NT2/D1 (cell line): Measurements from ENCODE around the gene NUDT19.
"Not testable (repeated sequence)": the region's sequence is repeated elsewhere in the genome, so short reads cannot be mapped to it uniquely, and the experiment has no call there.

ENCODE experiments used
- DNase-seq: peaks from one replicate; pipeline ENCODE4 v3.0.0-alpha.2; 2011; ENCODE audit warnings: low read depth, low spot score
- H3K27me3 ChIP-seq: 2 replicates; pipeline ENCODE4 v1.6.0; 2011; ENCODE audit warnings: mild to moderate bottlenecking; ENCODE audit not compliant: insufficient read length, insufficient read depth
- H3K36me3 ChIP-seq: 2 replicates; pipeline ENCODE4 v1.6.1; 2011; ENCODE audit warnings: mild to moderate bottlenecking, low read length, mixed read lengths; ENCODE audit not compliant: insufficient read depth, insufficient read length
- H3K4me1 ChIP-seq: 2 replicates; pipeline ENCODE4 v1.5.1; 2011; ENCODE audit not compliant: insufficient read depth, insufficient read length
- H3K4me3 ChIP-seq: 2 replicates; pipeline ENCODE4 v1.5.1; 2011; ENCODE audit warnings: low read depth; ENCODE audit not compliant: insufficient read length
- H3K9ac ChIP-seq: 2 replicates; pipeline ENCODE4 v1.6.0; 2011; ENCODE audit warnings: low read depth; ENCODE audit not compliant: insufficient read length
- H3K9me3 ChIP-seq: 2 replicates; pipeline ENCODE4 v1.5.1; 2011; ENCODE audit warnings: mild to moderate bottlenecking, low read length; ENCODE audit not compliant: insufficient read depth
- SUZ12 ChIP-seq: IDR thresholded peaks from 2 replicates; pipeline ENCODE4 v1.6.1; 2011; ENCODE audit not compliant: insufficient read length, insufficient read depth; ENCODE audit errors: extremely low read depth
- YY1 ChIP-seq: IDR thresholded peaks from 2 replicates; pipeline ENCODE4 v1.6.1; 2011; ENCODE audit not compliant: insufficient read length, insufficient read depth
- ZNF274 ChIP-seq: IDR thresholded peaks from 2 replicates; pipeline ENCODE4 v1.6.1; 2011; ENCODE audit warnings: mild to moderate bottlenecking, low read depth, low read length

Gene NUDT19

DNA sequence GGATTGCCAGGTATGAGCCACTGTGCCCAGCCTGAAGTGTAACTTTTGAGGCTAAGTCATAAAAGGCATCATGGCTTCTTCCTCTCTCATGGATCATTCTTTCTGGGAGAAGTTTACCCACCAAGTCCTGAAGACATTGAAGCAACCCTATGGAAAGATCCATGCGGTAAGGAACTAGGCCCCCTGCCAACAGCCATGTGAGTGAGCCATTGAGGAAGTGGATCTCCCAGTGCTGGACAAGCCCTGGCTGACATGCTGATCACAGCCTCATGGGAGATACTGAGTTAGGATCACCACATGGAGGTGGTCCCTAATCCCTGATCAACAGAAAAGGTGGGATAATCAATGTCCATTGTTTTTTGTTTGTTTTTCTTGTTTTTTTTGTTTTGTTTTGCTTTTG lies 3.3 kb upstream of the NUDT19 start:
- no peak for DNase-seq
- H3K9ac ChIP-seq, result no peak overlapping the region
- H3K9me3 ChIP-seq, result peaks cover 6% of the 10 kb centered on the region; the same call in 1 of the 2 replicates
- TF ChIP-seq ZNF274 (no peak), SUZ12 (no peak), YY1 (no peak)
- H3K4me1 ChIP-seq, result peaks cover 4% of the 10 kb centered on the region
- peaks cover 2% of the 10 kb centered on the region for H3K36me3 ChIP-seq
- no peak overlapping the region for H3K4me3 ChIP-seq
- H3K27me3 ChIP-seq, result peaks cover 15% of the 10 kb centered on the region

DNA sequence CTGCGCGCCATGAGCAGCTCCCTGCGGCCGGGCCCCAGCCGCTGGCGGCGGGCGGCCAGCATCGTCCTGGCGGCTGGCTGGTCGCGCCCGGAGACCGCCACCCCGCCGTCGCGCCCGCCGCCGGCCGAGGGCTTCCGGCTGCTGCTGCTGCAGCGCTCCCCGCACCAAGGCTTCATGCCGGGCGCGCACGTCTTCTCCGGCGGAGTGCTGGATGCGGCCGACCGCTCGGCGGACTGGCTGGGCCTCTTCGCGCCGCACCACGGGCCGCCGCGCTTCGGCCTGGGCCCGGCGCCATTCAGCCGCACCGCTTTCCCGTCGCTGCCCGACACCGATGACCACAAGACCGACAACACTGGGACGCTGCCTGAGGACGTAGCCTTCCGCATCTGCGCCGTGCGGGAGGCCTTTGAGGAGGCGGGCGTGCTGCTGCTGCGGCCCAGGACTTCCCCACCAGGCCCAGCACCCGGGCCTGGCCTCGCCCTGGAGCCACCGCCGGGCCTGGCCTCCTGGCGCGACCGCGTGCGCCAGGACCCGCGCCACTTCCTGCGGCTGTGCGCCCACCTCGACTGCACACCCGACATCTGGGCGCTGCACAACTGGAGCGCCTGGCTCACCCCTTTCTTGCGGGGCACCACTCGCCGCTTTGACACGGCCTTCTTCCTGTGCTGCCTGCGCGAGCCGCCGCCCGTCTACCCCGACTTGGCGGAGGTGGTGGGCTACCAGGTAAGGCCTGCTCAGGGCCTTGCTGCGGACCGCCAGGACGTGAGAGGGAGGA lies 518 bp downstream of the NUDT19 start:
- TF ChIP-seq ZNF274 (no peak), SUZ12 (no peak), YY1 (no peak)
- no peak for DNase-seq
- peak overlapping the region; percentile 86 for H3K9ac ChIP-seq
- H3K9me3 ChIP-seq, result peaks cover 10% of the 10 kb centered on the region; the same call in 1 of the 2 replicates
- H3K4me1 ChIP-seq, result peaks cover 4% of the 10 kb centered on the region
- peaks cover 10% of the 10 kb centered on the region for H3K36me3 ChIP-seq
- H3K27me3 ChIP-seq, result peaks cover 15% of the 10 kb centered on the region
- peak overlapping the region; percentile 68 for H3K4me3 ChIP-seq

DNA sequence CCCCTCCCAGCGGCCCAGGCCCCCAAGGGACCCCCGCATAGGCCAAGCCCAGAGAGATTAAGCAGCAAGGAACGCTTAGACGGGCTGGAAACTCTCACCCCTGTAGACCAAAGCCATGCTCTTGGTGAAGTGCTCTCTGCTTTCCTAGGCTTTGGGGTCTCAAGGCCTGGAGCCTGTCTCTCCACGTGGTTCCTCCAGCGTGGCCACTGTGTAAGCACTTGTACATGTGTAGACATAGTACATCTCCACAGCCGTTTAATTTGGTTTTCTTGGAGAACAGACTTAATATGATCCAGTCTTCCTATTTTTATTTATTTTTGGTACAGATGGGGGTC lies 1.1 kb downstream of the NUDT19 start:
- Histone ChIP-seq H3K9me3 (peaks cover 10% of the 10 kb centered on the region; the same call in 1 of the 2 replicates), H3K27me3 (peaks cover 15% of the 10 kb centered on the region), H3K36me3 (peaks cover 12% of the 10 kb centered on the region), H3K9ac (peak overlapping the region; percentile 86), H3K4me1 (peaks cover 4% of the 10 kb centered on the region), H3K4me3 (peak overlapping the region; percentile 68)
- TF ChIP-seq SUZ12 (no peak), ZNF274 (no peak), YY1 (no peak)
- no peak for DNase-seq

DNA sequence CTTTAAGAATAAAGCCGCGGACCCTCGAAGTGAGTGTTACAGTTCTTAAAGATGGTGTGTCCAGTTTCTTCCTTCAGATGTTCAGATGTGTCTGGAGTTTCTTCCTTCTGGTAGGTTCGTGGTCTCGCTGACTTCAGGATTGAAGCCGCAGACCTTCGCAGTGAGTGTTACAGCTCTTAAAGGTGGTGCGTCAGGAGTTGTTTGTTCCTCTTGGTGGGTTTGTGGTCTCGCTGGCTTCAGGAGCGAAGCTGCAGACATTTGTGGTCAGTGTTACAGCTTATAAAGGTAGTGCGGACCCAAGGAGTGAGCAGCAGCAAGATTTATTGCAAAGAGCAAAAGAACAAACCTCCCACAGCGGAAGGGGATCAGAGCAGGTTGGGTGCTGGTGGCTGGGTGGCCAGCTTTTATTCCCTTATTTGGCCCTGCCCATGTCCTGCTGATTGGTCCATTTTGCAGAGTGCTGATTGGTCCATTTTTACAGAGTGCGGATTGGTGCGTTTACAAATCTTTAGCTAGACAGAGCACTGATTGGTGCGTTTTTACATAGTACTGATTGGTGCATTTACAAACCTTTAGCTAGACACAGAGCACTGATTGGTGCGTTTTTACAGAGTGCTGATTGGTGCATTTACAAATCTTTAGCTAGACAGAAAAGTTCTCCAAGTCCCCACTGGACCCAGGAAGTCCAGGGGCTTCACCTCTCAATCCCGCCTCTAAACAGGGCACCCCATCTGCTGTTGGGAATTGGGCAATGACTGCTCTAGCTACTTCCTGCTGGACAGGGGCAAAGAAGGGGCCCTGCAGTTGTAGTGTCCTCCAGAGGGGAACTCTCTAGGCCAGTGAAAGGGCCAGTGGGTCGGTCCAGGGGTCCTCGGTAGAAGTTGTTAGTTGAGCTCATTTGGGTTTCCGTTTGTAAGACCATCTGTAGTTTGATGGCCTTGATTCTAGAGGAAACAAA lies 1.8 kb downstream of the NUDT19 start:
- DNase-seq, H3K9ac ChIP-seq, H3K9me3 ChIP-seq, H3K4me3 ChIP-seq, H3K4me1 ChIP-seq: not testable (repeated sequence)
- peaks cover 15% of the 10 kb centered on the region for H3K27me3 ChIP-seq
- peaks cover 13% of the 10 kb centered on the region for H3K36me3 ChIP-seq

GRCh38 chr19:32694316-32694715 lies 2.7 kb downstream of the NUDT19 start:
- not testable (repeated sequence) for H3K4me3 ChIP-seq, H3K9me3 ChIP-seq, H3K9ac ChIP-seq, DNase-seq, H3K4me1 ChIP-seq
- H3K27me3 ChIP-seq, result peaks cover 15% of the 10 kb centered on the region
- peaks cover 17% of the 10 kb centered on the region for H3K36me3 ChIP-seq

DNA sequence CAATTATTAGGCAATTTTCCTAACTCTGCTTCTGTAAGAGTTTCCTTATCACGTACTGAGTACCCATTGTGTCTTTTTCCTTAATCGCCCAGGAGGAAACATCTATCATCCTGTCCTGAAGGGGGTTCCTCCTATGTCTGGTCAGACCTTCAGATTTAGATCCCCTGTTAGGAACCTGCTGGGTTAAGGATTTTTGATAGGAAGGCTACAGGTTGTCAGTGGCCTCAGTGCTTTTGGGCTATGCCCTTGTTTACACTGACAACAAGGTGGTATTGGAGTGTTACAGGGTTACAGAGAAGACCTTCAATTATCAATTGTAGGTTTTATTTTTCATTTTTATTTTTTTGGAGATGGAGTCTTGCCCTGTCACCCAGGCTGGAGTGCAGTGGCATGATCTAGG lies 3.2 kb downstream of the NUDT19 start:
- not testable (repeated sequence) for H3K4me3 ChIP-seq, DNase-seq, H3K9me3 ChIP-seq, H3K9ac ChIP-seq, H3K4me1 ChIP-seq
- Histone ChIP-seq H3K27me3 (peaks cover 15% of the 10 kb centered on the region), H3K36me3 (peaks cover 17% of the 10 kb centered on the region)

- peaks cover 17% of the 10 kb centered on the region for H3K36me3 ChIP-seq
- not testable (repeated sequence) for H3K4me1 ChIP-seq, DNase-seq, H3K9ac ChIP-seq, H3K9me3 ChIP-seq, H3K4me3 ChIP-seq
- H3K27me3 ChIP-seq, result peaks cover 15% of the 10 kb centered on the region
These were observed 3.9 kb downstream of the NUDT19 start for GRCh38 chr19:32695506-32695905.

GRCh38 chr19:32696771-32697170 lies 5.2 kb downstream of the NUDT19 start:
- not testable (repeated sequence) for DNase-seq, H3K27me3 ChIP-seq, H3K4me3 ChIP-seq, H3K9me3 ChIP-seq, H3K9ac ChIP-seq, H3K4me1 ChIP-seq
- peaks cover 17% of the 10 kb centered on the region for H3K36me3 ChIP-seq

DNA sequence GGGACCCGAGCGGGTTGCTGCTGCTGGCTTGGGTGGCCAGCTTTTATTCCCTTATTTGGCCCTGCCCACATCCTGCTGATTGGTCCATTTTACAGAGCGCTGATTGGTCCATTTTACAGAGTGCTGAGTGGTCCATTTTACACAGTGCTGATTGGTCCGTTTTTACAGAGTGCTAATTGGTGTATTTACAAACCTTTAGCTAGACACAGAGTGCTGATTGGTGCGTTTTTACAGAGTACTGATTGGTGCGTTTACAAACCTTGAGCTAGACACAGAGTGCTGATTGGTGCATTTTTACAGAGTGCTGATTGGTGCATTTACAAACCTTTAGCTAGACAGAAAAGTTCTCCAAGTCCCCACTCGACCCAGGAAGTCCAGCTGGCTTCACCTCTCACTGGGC lies 8.5 kb downstream of the NUDT19 start:
- H3K36me3 ChIP-seq, result peaks cover 13% of the 10 kb centered on the region

More for the DNA sequence above, 8.5 kb downstream of the NUDT19 start:
- DNase-seq, H3K4me3 ChIP-seq, H3K9ac ChIP-seq, H3K27me3 ChIP-seq, H3K4me1 ChIP-seq: not testable (repeated sequence)
- peaks cover 17% of the 10 kb centered on the region; the same call in 1 of the 2 replicates for H3K9me3 ChIP-seq
